BLaER1 treated with 17β-estradiol and CSF1 and Interleukin-3, amounts not matched to agents 10 nM and 100 nM (cell line): ENCODE data around the gene MACROD1.
A peak's percentile ranks its signal among the peaks of the same experiment; 100 is the strongest.

Source experiments
- H3K27ac ChIP-seq, 11 experiments: shearing (Covaris generic); formaldehyde crosslinking; 2 replicates each; pipeline ENCODE4 v1.8.1; 2022
- H3K27me3 ChIP-seq, 11 experiments: shearing (Covaris generic); formaldehyde crosslinking; 2 replicates each; pipeline ENCODE4 v1.8.1; 2022
- H3K36me3 ChIP-seq, 11 experiments: shearing (Covaris generic); formaldehyde crosslinking; 2 replicates each; pipeline ENCODE4 v1.8.1; 2022
- H3K4me1 ChIP-seq, 10 experiments: shearing (Covaris generic); formaldehyde crosslinking; 2 replicates each; pipeline ENCODE4 v1.8.1; 2022
- H3K4me2 ChIP-seq, 11 experiments: shearing (Covaris generic); formaldehyde crosslinking; 2 replicates each; pipeline ENCODE4 v1.8.1; 2022
- H3K4me3 ChIP-seq, 10 experiments: shearing (Covaris generic); formaldehyde crosslinking; 2 replicates each; pipeline ENCODE4 v1.8.1; 2022
- H3K9ac ChIP-seq, 11 experiments: shearing (Covaris generic); formaldehyde crosslinking; 2 replicates each; pipeline ENCODE4 v1.8.1; 2022
- H3K9me3 ChIP-seq, 11 experiments: shearing (Covaris generic); formaldehyde crosslinking; replicated peaks in 1 of 11; 2 replicates each; pipeline ENCODE4 v1.8.1; 2022
- H4K20me1 ChIP-seq, 11 experiments: shearing (Covaris generic); formaldehyde crosslinking; 2 replicates each; pipeline ENCODE4 v1.8.1; 2022
- Cebpa-rat ChIP-seq, 11 experiments: shearing (Covaris generic); IDR thresholded peaks; 2 replicates each; pipeline ENCODE4 v1.8.1; 2022

The MACROD1 gene

GRCh38 chr11:64029773-64030172 is 136.1 kb downstream of the MACROD1 start:
- Histone ChIP-seq H3K36me3 (no peaks in the 10 kb centered on the region), H3K4me1 (peaks cover 27 to 99% (median 86%) of the 10 kb centered on the region in 10 experiments), H4K20me1 (peaks cover 4 to 81% (median 31%) of the 10 kb centered on the region in 11 experiments; a peak in 19 of 22 replicates), H3K4me2 (peak overlapping the region in 10 of 11 experiments; percentile 27 to 98 (median 94); a peak in 19 of 22 replicates), H3K27me3 (peaks cover 4 to 22% (median 6%) of the 10 kb centered on the region in 11 experiments; a peak in 19 of 22 replicates), H3K9ac (peak overlapping the region in 1 of 11 experiments; percentile 32; a peak in 1 of 22 replicates), H3K9me3 (no peaks in the 10 kb centered on the region), H3K27ac (no peak overlapping the region), H3K4me3 (no peak overlapping the region; a peak in 1 of 20 replicates)
- no peak for TF ChIP-seq Cebpa-rat (IDR thresholded peaks at IDR 0.05)

- no peaks in the 10 kb centered on the region for H3K9me3 ChIP-seq
- peaks cover 0 to 10% (median 0%) of the 10 kb centered on the region in 11 experiments; a peak in 3 of 22 replicates for H3K27me3 ChIP-seq
- H3K9ac ChIP-seq, result peak overlapping the region; percentile 47 to 75 (median 67); a peak in 21 of 22 replicates
- no peaks in the 10 kb centered on the region for H3K36me3 ChIP-seq
- TF ChIP-seq Cebpa-rat (IDR thresholded peaks at IDR 0.05), result no peak
- peak overlapping the region in 10 of 11 experiments; percentile 40 to 76 (median 66); a peak in 18 of 22 replicates for H3K27ac ChIP-seq
- peak overlapping the region; percentile 88 to 98 (median 96) for H3K4me2 ChIP-seq
- peaks cover 0 to 80% (median 22%) of the 10 kb centered on the region in 11 experiments; a peak in 12 of 22 replicates for H4K20me1 ChIP-seq
- H3K4me3 ChIP-seq, result peak overlapping the region in 9 of 10 experiments; percentile 21 to 62 (median 44); a peak in 16 of 20 replicates
- peaks cover 31 to 99% (median 92%) of the 10 kb centered on the region in 10 experiments for H3K4me1 ChIP-seq
Observed at GRCh38 chr11:64028398-64029115, 137.4 kb downstream of the MACROD1 start.

GRCh38 chr11:64027651-64028397 is 138.1 kb downstream of the MACROD1 start:
- peak overlapping the region in 10 of 11 experiments; percentile 40 to 76 (median 66); a peak in 18 of 22 replicates for H3K27ac ChIP-seq
- H3K9me3 ChIP-seq, result no peaks in the 10 kb centered on the region
- peaks cover 0 to 6% (median 0%) of the 10 kb centered on the region in 11 experiments; a peak in 2 of 22 replicates for H3K27me3 ChIP-seq
- no peaks in the 10 kb centered on the region for H3K36me3 ChIP-seq
- H4K20me1 ChIP-seq, result peaks cover 0 to 76% (median 17%) of the 10 kb centered on the region in 11 experiments; a peak in 12 of 22 replicates
- TF ChIP-seq Cebpa-rat (IDR thresholded peaks at IDR 0.05), result no peak
- peaks cover 34 to 99% (median 93%) of the 10 kb centered on the region in 10 experiments for H3K4me1 ChIP-seq
- peak overlapping the region; percentile 47 to 75 (median 67); a peak in 21 of 22 replicates for H3K9ac ChIP-seq
- H3K4me3 ChIP-seq, result peak overlapping the region in 9 of 10 experiments; percentile 21 to 62 (median 44); a peak in 15 of 20 replicates
- H3K4me2 ChIP-seq, result peak overlapping the region; percentile 88 to 98 (median 96)

- H3K36me3 ChIP-seq, result no peaks in the 10 kb centered on the region
- H3K9ac ChIP-seq, result no peak overlapping the region
- H3K4me1 ChIP-seq, result peaks cover 39 to 99% (median 92%) of the 10 kb centered on the region in 10 experiments
- TF ChIP-seq Cebpa-rat (IDR thresholded peaks at IDR 0.05), result no peak
- H3K4me3 ChIP-seq, result no peak overlapping the region
- no peaks in the 10 kb centered on the region for H3K27me3 ChIP-seq
- peaks cover 0 to 72% (median 8%) of the 10 kb centered on the region in 11 experiments; a peak in 10 of 22 replicates for H4K20me1 ChIP-seq
- H3K4me2 ChIP-seq, result peak overlapping the region; percentile 88 to 98 (median 96); a peak in 19 of 22 replicates
- H3K9me3 ChIP-seq, result no peaks in the 10 kb centered on the region
- H3K27ac ChIP-seq, result peak overlapping the region in 5 of 11 experiments; percentile 51 to 76 (median 74); a peak in 9 of 22 replicates
Observed at GRCh38 chr11:64026575-64027205, 139.2 kb downstream of the MACROD1 start.

GRCh38 chr11:64025205-64025604 is 140.7 kb downstream of the MACROD1 start:
- Histone ChIP-seq H4K20me1 (peaks cover 0 to 71% (median 4%) of the 10 kb centered on the region in 11 experiments; a peak in 9 of 22 replicates), H3K4me3 (no peak overlapping the region), H3K4me1 (peaks cover 44 to 94% (median 84%) of the 10 kb centered on the region in 10 experiments), H3K36me3 (no peaks in the 10 kb centered on the region), H3K9ac (no peak overlapping the region), H3K27me3 (no peaks in the 10 kb centered on the region), H3K4me2 (peak overlapping the region in 6 of 11 experiments; percentile 14 to 95 (median 83); a peak in 3 of 22 replicates), H3K9me3 (no peaks in the 10 kb centered on the region), H3K27ac (no peak overlapping the region)
- no peak for TF ChIP-seq Cebpa-rat (IDR thresholded peaks at IDR 0.05)

- peak overlapping the region; percentile 54 to 73 (median 66); a peak in 20 of 22 replicates for H3K9ac ChIP-seq
- H3K36me3 ChIP-seq, result no peaks in the 10 kb centered on the region
- H3K4me3 ChIP-seq, result no peak overlapping the region
- no peaks in the 10 kb centered on the region for H3K9me3 ChIP-seq
- H3K27ac ChIP-seq, result peak overlapping the region; percentile 7 to 82 (median 72); a peak in 20 of 22 replicates
- H3K4me2 ChIP-seq, result peak overlapping the region; percentile 52 to 95 (median 82)
- H4K20me1 ChIP-seq, result peaks cover 0 to 71% (median 9%) of the 10 kb centered on the region in 11 experiments; a peak in 9 of 22 replicates
- no peaks in the 10 kb centered on the region for H3K27me3 ChIP-seq
- TF ChIP-seq Cebpa-rat (IDR thresholded peaks at IDR 0.05), result no peak
- H3K4me1 ChIP-seq, result peaks cover 41 to 93% (median 78%) of the 10 kb centered on the region in 10 experiments
Observed at GRCh38 chr11:64023712-64024710, 141.9 kb downstream of the MACROD1 start.

- no peak overlapping the region for H3K4me3 ChIP-seq
- peaks cover 0 to 76% (median 9%) of the 10 kb centered on the region in 11 experiments; a peak in 8 of 22 replicates for H4K20me1 ChIP-seq
- peak overlapping the region; percentile 13 to 95 (median 77); a peak in 20 of 22 replicates for H3K4me2 ChIP-seq
- no peaks in the 10 kb centered on the region for H3K27me3 ChIP-seq
- peaks cover 23 to 79% (median 63%) of the 10 kb centered on the region in 10 experiments for H3K4me1 ChIP-seq
- H3K9me3 ChIP-seq, result no peaks in the 10 kb centered on the region
- H3K9ac ChIP-seq, result peak overlapping the region in 5 of 11 experiments; percentile 11 to 66 (median 32); a peak in 7 of 22 replicates
- TF ChIP-seq Cebpa-rat (IDR thresholded peaks at IDR 0.05), result no peak
- 0 out of 22 replicates have a peak overlapping the region, but pooled peaks of 2 of the 11 experiments have one; percentile 12 to 13 for H3K27ac ChIP-seq
- H3K36me3 ChIP-seq, result no peaks in the 10 kb centered on the region
Observed at GRCh38 chr11:64022125-64022784, 143.7 kb downstream of the MACROD1 start.
